Fibroblast of skin of scalp (primary cell): ENCODE results near the gene CCL7. TPM values are rescaled to one million over a fixed set of nuclear protein-coding genes. Genes with fewer than 3 reads are reported as not detected.
"Not testable (repeated sequence)": the region's sequence is repeated elsewhere in the genome, so short reads cannot be mapped to it uniquely, and the experiment has no call there.

Experiments
- DNase-seq: peaks from one replicate; pipeline ENCODE4 v3.0.0-alpha.2; 2013
- polyA plus RNA-seq, 2 experiments: library from polyadenylated mRNA; unstranded; fragments of 120-200 nt; gene quantifications; one replicate each; pipeline ENCODE4 v1.2.1, GENCODE V29; 2013; ENCODE audit not compliant: insufficient read length in 2 of 2

The CCL7 gene
- polyA plus RNA-seq (2013, experiment 1 of 2; ENCODE audit: insufficient read length), result not detected
- not detected for polyA plus RNA-seq (2013, experiment 2 of 2; ENCODE audit: insufficient read length)

DNA sequence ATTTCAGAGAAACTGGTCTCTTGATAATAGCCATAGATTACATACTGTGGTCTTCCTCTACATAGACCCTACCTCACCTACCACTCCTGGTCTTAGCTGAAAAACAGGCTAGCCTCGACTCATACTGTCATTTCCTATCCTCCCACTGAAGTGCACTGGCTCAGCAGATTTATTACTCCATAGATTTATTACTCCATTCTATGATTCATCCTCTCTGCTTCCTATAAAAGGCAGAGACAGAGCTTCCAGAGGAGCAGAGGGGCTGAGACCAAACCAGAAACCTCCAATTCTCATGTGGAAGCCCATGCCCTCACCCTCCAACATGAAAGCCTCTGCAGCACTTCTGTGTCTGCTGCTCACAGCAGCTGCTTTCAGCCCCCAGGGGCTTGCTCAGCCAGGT is at the start of gene CCL7:
CCL7 (plus strand) TSS at position 253 of the 400 bp plus-strand sequence; CDS start at position 323, 70 bp downstream.
- DNase-seq, result no peak

DNA sequence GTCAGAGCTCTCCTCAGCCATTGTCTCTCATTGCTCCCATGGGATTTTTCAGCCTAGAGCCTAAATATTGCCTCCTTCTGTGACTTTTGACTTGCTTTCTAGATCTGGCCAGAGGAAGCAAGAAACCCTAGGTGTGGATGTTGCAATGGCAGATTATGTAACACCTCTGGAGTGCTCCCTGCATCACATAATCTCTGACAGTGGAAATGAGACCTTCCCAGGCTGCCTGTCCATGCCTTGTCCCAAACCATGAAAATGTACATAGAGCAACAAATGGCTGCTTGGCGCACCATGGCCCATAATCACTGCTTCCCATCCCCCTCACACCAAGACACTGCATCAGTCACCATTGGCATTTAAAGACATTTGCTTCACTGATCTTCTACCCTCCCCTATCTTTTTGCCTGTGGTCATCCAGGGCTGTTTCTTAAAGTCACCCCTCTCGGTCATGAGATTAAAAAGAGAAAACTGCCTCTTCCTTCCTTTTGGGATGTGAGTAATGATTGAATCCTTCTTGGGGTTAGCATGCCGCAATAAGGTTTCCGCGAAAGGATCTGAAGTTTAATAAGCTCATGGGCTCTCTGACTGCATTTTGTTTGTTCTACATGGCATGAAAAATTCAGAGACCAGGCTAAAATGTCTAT is 49.1 kb upstream of the CCL7 start:
- no peak for DNase-seq

DNA sequence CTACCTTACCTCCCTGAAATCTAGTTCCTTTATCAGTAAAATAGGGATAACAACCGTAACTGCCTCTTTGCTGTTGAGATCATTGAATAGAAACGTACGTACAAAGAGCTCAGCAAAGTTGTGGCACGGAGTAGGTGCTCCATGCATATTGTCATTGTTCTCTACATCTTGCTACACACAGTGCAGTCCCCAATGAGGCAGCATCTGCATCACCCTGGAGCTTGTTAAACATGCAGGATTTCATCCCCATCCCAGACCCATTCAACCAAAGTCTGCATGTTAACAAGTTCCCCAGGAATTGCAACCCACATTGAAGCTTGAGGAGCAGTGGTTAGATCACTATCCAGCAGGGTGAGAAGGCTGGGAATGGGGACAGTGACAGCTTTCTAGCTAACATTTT is 48.6 kb upstream of the CCL7 start:
- no peak for DNase-seq

DNA sequence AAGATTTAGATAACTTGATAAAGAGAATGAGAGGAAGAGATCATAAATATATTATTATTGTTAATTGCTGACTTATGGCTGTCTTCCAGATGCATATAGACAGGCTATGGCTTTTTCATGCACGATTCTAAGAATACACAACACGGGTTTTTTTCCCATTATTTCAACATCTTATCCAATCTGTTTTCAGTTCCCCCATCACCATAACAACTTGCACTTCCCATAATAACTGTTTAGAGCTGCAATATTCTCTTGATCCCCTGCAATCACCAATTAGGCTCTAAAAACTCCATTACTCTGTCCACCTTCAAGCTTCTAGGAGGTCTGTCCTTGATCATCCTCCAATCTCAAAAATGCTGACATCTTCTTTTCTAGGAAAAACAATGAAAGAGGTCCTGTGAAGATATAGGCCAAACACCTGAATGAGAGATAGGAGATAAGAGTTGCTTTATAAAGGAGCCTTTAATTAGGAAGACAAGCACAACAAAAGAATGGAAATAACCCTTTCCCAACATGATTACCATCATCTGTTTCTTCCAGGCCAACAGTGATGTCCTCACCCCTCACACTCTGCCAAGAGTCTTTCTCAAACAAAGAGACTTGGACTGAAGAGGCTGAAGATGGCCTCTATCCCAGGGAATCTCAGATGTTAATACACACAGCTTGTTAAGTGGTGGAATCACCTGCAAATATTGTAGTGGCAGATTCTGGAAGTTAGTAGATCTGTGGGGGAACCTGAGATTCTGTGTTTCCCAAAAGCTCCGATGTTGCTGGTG is 47.1 kb upstream of the CCL7 start:
- no peak for DNase-seq

DNA sequence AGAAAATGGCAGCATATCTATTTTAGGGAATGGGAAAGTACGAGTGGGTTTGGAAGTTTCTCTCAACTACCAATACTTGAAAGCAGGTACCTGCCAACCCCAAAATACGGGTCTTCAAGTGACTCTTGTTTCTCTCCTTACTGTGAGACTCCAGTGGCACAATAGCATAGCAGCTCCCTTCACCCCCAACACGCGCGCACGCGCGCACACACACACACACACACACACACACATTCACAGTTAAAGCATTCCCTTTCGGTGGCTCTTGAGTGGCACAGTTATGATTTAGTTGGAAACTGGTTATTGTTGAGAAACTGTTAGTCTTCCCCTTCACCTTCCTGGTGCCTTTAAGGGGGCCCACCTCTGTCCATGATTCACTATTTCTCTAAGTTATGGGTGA is 45.0 kb upstream of the CCL7 start:
- DNase-seq, result no peak

DNA sequence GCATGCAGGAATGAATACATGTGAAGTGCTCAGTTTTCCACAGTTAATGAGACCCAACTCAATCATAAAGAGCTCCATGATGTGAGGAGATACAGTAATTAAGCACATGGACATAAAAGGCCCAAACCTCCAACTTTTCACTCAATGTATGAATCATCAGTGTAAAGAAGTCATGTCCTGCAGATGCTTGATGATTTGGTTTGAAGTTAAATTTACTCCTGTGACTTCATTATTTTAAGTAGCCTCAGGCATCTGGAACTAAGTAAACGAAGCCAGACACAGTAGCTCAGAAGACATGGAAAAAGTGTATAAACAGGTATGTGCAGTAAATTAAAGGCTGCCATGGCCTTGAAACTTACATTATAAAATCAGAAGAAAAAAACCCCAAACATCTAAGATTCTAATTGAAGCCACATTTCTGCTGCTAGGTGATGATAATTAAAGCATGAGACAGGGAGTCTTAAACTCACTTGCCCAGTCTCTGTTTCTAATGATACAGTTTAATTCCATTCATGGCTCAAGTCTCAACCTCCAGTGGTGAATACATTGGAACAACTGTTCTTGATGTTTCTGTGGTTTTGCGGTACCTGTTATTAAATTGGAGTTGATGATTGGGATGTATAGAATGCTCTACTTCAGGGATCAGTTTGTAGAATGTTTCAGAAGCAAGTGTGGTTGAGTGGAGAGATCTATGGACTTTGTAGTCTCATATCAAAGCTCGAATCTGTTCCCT is 43.8 kb upstream of the CCL7 start:
- no peak for DNase-seq

DNA sequence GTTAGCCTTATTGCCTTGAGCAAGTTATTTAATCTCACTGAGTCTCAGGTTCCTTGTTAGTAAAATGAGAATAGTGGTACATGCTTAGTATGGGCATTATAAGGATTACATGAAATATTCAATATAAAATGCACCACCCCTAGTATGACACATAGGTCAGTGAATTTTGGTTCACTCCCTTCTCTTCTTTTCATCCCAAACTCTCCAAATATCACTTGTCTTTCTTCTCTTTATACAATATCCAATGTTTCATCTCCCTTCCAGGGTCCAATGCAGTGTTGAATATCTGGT is 43.3 kb upstream of the CCL7 start:
- no peak for DNase-seq

DNA sequence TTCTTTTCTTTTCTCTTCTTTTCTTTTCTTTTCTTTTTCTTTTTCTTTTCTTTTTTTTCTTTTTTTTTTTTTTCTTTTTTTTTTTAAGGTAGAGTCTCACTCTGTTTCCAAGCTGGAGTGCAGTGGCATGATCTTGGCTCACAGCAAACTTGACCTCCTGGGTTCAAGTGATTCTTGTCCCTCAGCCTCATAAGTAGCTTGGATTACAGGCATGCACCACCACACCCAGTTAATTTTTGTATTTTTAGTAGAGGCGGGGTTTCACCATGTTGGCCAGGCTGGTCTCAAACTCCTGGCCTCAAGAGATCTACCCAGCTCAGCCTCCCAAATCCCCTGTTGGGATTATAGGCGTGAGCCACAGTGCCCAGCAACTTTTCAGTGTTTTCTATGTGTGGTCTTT is 42.7 kb upstream of the CCL7 start:
- DNase-seq, result not testable (repeated sequence)

DNA sequence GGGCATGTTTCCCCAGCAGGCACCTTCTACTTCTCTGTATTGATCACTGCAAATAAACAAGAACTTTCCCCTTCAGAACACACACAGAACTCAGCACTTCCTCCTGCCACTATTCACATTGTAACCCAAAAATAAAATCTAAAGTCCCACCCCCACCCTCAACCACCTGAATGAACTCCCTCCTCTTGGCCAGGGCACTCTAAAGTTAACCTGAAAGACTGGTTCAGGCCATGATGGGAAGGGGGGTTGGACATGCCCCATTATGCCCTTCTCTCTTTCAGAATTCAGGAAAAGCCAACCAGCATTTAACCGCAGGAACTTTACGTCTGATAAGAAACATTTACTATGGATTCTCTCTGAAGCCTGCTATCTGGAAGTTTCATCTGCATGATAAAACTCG is 42.3 kb upstream of the CCL7 start:
- DNase-seq, result no peak

DNA sequence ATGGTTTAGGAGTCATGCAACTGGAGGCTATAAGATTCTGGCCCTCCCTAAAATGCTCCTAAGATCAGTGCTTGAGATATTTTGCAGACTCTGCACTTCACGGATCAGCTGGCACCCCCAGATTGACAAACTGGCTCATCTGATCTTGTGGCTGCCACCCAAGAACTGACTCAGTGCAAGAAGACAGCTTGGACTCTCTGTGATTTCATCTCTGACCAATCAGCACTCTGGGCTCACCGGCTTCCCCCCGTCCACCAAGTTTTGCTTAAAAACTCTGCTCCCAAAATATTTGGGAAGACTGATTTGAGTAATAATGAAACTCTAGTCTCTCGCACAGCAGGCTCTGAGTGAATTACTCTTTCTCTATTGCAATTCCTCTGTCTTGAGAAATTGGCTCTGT is 41.2 kb upstream of the CCL7 start:
- DNase-seq, result no peak

DNA sequence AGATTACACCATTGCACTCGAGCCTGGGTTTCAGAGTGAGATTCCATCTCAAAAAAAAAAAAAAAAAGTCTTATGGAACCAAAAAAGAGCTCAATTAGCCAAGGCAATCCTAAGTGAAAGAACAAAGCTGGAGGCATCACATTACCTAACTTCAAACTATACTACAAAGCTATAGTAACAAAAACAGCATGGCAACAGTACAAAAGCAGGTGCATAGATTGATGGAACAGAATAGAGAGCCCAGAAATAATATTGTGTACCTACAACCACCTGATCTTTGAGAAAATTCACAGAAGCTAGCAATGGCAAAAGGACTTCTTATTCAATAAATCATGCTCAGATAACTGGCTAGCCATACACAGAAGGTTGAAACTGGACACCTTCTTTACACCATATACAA is 39.7 kb upstream of the CCL7 start:
- DNase-seq, result no peak

DNA sequence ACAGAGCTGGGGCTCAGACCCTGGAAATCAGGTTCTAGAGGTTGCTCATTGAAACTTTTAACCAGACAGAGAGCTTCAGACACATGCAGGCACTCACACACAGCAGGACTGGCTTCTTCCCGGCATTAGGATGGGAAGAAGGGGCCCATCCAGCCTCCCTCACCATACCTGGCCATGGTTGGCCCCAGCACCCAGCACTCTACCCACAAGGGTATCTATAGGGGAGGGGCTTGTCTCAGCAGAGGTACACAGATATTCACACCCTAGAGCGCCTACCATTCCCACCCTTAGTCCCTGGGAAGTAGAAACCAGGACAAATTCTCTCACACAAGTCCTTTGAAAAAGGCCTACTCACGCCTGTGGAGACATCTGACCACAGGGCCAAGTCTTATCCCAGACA is 35.4 kb upstream of the CCL7 start:
- DNase-seq, result no peak

DNA sequence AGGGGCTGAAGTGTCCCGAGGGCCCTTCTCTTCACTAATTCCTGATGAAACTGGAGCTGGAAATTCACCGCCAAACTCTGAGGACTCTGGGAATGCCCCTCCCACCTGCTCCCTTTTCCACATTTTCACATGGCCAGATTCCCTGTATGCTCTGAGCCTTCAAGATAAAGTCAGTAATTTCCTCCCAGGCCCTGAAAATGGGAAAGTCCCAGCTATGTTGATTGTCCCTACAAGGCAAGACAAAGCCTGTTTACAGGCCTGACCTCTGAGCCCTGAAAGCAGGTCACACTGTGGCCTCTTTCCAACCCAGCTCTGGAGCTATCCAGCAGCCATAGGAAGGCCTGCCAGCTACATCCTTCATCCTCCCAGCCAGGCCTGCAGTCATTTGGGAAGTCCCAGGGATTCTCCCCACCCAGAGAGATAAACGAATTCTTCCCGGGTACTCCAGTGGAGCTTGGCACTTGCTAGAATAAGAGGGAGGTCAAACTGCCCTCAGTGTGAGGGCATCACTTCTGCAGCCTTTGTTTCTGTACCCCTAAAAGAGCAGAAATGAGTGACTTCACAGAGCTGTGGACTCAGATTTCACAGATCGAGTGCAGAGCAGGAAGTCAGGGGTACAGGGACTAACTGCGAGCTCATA is 34.5 kb upstream of the CCL7 start:
- DNase-seq, result no peak

DNA sequence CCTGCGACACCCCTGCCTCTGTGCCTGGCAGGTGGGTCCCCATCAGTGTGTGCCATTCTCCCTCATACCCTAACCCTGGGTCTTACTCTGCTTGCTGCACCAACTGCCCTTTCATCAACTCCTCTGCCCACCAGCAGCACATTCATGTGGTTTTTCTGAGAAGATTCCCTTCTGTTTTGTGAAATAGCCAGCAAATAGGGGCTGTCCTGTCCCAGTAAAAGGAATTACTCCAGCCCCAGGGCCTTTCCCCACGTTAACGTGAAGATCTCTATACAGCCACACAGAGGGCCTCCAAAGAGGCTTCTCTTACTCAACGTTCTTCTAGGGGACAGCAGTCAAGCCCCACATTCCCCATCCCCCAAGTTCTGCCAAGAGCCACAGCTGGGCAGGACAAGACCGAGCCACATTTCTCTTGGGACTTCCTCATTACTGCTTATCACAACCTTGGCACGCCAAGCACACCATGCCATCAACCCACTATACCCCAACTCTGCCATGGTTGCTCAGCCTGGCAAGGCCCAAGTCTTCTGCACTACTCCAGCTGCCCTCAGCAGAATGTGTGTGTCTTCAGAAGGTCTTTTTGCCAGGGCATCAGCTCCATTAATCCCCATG is 33.6 kb upstream of the CCL7 start:
- DNase-seq, result no peak

DNA sequence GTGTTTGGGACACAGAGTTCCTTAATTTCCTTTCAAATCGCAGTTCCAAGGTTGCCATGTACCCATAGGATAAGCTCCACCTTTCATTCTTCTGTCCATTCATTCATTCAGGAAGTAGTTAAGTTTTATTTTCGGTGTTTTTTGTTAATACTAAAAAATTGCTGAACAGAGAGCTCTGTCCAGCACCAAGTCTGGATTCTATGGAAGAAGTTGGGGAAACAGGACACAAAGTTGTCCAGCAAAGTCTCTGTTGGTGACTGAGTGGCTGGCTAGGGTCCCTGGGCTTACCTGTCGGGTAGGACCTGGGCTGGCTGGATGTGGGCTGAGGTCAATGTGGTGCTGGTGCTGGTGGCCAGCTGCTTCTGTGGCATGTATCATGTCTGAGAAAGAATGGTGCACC is 32.6 kb upstream of the CCL7 start:
- DNase-seq, result no peak

DNA sequence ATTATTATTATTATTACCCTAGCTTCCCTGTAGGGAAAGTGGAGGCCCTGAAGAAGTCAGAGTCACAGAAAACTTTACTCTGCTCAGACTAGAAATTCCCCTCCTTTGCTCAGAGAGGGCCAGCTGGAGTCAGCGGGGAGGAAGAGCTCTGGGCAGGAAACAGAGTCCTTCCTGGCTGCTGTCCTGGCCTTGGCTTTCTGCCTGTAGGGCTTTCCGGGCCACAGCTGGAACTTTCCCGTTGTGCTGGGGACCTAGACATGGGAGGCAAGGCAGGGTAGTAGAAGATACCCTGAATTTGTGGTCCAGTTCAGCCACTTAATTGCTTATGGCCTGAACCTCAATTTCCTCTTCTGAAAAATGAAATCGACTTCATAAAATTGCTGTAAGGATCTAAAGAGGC is 29.0 kb upstream of the CCL7 start:
- DNase-seq, result no peak

DNA sequence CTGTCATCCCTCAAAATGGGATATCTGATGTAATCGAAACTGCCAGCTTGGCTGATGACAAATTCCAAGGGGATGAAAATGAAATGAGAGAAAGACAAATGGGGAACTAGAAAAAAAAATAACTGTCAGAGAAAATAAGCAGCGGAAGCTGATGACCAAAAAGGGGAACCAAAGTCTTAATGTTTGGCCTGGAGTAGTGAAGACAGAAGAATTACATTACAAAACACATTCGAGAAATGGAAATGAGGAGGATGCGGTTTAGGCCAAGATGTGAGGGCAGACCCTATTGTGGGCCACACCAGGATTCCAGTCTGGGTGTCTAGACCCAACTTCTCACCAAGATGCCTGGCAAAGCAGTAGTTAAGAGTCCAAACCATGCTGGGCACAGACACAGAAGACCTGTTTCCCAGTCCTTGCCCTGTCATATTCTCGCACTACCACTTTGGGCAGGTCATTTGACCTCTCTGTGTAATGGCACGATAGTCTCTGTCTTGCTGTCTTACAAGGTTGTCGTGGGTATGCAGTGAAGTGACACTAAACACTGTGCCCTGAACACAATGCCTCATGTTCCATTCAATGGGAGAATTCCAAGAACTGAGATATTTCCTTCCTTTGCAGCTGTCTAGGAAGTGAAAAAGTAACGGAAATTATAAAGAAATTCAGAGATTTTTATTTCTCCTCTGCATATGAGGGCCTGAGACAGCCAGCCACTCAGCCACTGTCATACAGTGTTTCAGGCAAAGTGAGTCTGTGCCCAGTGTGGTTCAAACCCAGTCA is 27.2 kb upstream of the CCL7 start:
- peak; percentile 41 for DNase-seq

DNA sequence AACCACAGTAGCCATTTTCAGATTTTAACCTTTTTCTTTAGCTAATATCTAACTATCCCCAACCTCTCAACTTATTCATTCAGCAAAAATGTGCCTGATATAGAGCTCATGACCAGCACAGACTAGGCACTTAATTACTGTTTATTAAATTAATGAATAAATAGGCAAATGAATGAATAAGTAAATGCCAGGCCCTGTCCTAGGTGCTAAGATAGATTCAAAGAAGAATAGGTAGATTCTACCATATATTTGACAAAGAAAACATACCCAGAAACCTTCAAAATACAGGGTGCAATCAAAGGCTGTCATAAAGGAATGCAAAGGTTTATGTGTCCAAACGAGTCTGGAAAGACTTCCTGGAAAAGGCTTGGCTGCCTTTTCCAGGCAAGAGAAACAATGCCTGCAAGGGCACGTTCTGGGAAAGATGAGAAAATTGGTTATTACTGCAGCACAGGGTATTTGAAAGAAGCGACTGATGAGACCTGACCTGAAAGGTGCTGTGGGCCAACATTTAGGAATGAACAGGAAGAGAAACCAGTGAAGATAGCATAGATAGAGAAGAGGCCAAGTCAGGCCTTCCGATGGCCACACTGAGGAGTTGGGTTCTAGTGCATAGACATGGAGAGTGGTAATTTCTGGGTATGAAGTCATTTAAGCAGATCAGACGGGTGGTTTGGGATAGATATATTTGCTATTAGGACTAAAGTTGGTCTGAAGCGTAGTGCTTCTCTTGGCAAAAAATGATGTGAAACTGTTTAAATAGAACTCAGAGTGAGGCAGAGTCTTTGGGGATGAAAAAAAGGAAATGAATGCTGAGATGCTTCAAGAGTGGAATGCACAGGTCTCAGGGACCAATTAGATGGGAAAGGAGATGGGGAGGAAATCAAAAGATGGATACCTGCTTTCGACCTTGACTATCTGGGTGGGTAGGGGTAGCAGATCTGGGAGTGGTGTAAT is 26.4 kb upstream of the CCL7 start:
- no peak for DNase-seq

DNA sequence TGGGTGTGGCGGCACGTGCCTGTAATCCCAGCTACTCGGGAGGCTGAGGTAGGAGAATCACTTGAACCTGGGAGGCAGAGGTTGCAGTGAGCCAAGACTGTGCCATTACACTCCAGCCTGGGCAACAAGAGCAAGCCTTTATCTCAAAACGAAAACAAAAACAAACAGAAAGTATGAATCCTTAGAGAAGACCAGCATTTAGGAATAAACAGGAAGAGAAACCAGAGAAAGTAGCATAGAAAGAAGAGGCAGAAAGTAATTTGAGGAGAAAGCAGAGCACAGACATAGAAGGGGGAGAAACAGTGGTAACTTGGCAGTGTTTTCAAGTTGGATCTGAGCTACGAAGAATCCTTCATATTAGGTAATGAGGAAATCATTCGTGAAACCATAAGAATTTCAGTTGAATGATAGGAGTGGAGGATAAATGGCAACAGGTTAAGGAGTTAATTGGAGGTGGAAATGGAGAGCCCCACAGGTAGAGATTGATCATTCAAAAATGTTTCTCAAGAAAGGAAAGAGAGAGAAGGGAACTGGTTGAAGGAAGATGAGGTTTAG is 24.6 kb upstream of the CCL7 start:
- DNase-seq, result no peak

DNA sequence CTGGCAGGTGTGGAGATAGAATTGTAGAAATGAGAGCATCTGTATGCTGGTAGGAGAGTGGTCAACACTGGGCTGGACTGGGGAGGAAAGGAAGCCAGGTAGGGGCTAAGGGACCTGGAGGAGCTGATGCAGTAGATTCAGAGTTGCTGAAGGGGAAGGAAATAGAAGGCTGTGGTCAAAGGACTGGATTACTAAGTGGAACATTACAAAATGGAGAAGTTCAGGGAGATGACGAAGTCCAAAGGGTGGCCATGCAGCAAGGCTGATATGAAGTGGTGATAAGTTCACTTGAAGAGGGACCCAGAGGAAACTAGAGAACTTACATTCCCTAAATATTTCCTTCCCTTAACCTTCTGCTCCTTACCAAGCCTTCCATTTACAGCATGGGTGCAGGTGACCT is 23.6 kb upstream of the CCL7 start:
- no peak for DNase-seq

DNA sequence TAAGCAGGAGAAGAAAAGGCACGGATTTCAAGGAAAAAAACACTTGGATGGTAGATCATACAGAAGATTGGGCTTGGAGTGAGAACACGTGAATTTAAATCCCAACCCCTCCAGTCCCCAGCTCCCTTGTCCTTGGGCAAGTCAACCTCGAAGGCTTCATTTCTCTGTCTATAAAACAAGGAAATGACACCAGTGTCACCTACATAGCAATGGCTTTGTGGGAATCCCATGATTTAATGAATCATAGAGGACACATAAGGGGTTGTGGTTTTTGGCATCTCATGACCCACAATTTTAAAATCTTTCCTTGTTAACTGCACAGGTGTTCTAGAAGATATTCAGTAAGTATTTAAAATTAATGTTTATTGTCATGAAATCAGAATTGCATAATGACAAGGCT is 23.1 kb upstream of the CCL7 start:
- DNase-seq, result no peak
